ENCODE data around the gene GRIFIN. TPM values are rescaled to one million over a fixed set of nuclear protein-coding genes. Genes with fewer than 3 reads are reported as not detected.

Gene GRIFIN
- total RNA-seq, 1 donor from 2014 or later, result not detected

GRCh38 chr7:2484868-2485267 is 8.7 kb upstream of the GRIFIN start:
- Mint-ChIP-seq H3K9me3 (ENCODE audit: unreplicated experiment) (no peaks in the 10 kb centered on the region), H3K27me3 (ENCODE audit: unreplicated experiment) (no peaks in the 10 kb centered on the region), H3K27ac (ENCODE audit: unreplicated experiment) (no peak overlapping the region), H3K4me1 (ENCODE audit: unreplicated experiment) (peaks cover 33% of the 10 kb centered on the region), H3K4me3 (ENCODE audit: unreplicated experiment) (no peak overlapping the region), H3K36me3 (ENCODE audit: unreplicated experiment) (no peaks in the 10 kb centered on the region)
- no peak for DNase-seq (ENCODE audit: extremely low spot score, unreplicated experiment)
- TF ChIP-seq CTCF (IDR thresholded peaks at IDR 0.05), result no peak

DNA sequence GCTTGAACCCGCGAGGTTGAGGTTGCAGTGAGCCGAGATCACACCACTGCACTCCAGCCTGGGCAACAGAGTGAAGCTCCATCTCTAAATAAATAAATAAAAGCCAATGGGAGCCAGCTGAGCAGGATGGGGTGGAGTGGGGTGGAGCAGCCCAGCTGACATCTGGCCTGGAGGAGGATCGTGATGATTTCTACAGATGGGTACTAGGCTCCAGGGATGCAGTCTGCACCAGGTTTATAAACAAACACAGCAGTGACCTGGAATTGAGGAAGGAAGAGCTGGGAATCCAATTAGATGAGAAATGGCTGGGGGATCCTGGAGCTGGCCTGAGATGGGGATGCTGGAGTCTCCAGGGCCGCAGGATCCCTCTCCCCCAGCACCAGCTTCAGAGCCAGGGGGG is 7.3 kb upstream of the GRIFIN start:
- no peak for DNase-seq (ENCODE audit: extremely low spot score, unreplicated experiment)
- TF ChIP-seq CTCF (IDR thresholded peaks at IDR 0.05), result no peak
- no peaks in the 10 kb centered on the region for H3K27me3 Mint-ChIP-seq (ENCODE audit: unreplicated experiment)
- no peak overlapping the region for H3K27ac Mint-ChIP-seq (ENCODE audit: unreplicated experiment)
- peaks cover 36% of the 10 kb centered on the region for H3K4me1 Mint-ChIP-seq (ENCODE audit: unreplicated experiment)
- H3K36me3 Mint-ChIP-seq (ENCODE audit: unreplicated experiment), result no peaks in the 10 kb centered on the region
- no peaks in the 10 kb centered on the region for H3K9me3 Mint-ChIP-seq (ENCODE audit: unreplicated experiment)
- no peak overlapping the region for H3K4me3 Mint-ChIP-seq (ENCODE audit: unreplicated experiment)

DNA sequence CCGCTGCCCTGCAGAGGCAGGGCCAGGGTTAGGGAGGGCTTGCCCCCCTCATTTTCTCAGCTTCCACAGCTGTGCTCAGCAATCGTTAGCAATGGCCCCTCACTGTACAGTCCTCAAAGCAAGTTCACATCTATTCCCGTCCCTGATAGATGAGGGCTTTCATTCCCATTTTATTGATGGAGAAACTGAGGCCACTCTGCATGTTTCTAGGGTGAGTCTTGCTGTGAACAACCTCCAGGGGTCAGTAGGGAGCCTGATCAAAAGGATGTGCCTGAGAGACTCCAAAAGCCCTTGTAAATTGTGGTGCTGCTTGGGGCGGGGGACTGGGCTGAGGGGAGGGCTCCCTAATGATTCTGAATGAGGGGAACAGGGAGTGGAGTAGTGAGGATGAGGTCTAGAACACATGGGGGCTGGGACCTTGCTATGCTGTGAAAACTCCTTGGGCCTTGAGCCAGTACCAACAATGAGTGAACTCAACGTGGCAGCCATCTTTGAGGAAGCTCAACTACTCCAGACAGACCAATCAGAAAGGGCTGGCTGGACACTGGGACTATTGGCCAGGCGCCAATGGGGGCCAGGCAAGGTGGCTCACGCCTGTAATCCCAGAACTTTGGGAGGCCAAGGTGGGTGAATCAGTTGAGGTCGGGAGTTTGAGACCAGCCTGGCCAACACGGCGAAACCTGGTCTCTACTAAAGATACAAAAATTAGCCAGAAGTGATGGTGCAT is 6.7 kb upstream of the GRIFIN start:
- no peak overlapping the region for H3K27ac Mint-ChIP-seq (ENCODE audit: unreplicated experiment)
- no peak for DNase-seq (ENCODE audit: extremely low spot score, unreplicated experiment)
- H3K9me3 Mint-ChIP-seq (ENCODE audit: unreplicated experiment), result no peaks in the 10 kb centered on the region
- H3K4me3 Mint-ChIP-seq (ENCODE audit: unreplicated experiment), result no peak overlapping the region
- no peaks in the 10 kb centered on the region for H3K27me3 Mint-ChIP-seq (ENCODE audit: unreplicated experiment)
- peaks cover 33% of the 10 kb centered on the region for H3K4me1 Mint-ChIP-seq (ENCODE audit: unreplicated experiment)
- no peaks in the 10 kb centered on the region for H3K36me3 Mint-ChIP-seq (ENCODE audit: unreplicated experiment)
- no peak for TF ChIP-seq CTCF (IDR thresholded peaks at IDR 0.05)

- TF ChIP-seq CTCF (IDR thresholded peaks at IDR 0.05), result no peak
- no peaks in the 10 kb centered on the region for H3K36me3 Mint-ChIP-seq (ENCODE audit: unreplicated experiment)
- no peak overlapping the region for H3K4me3 Mint-ChIP-seq (ENCODE audit: unreplicated experiment)
- no peak overlapping the region for H3K27ac Mint-ChIP-seq (ENCODE audit: unreplicated experiment)
- no peak for DNase-seq (ENCODE audit: extremely low spot score, unreplicated experiment)
- peaks cover 24% of the 10 kb centered on the region for H3K4me1 Mint-ChIP-seq (ENCODE audit: unreplicated experiment)
- no peaks in the 10 kb centered on the region for H3K9me3 Mint-ChIP-seq (ENCODE audit: unreplicated experiment)
- H3K27me3 Mint-ChIP-seq (ENCODE audit: unreplicated experiment), result no peaks in the 10 kb centered on the region
Observed at GRCh38 chr7:2481195-2481594, 5.0 kb upstream of the GRIFIN start.

- H3K27me3 Mint-ChIP-seq (ENCODE audit: unreplicated experiment), result no peaks in the 10 kb centered on the region
- no peak overlapping the region for H3K4me3 Mint-ChIP-seq (ENCODE audit: unreplicated experiment)
- no peaks in the 10 kb centered on the region for H3K9me3 Mint-ChIP-seq (ENCODE audit: unreplicated experiment)
- no peak overlapping the region for H3K27ac Mint-ChIP-seq (ENCODE audit: unreplicated experiment)
- no peak for DNase-seq (ENCODE audit: extremely low spot score, unreplicated experiment)
- no peaks in the 10 kb centered on the region for H3K36me3 Mint-ChIP-seq (ENCODE audit: unreplicated experiment)
- peaks cover 24% of the 10 kb centered on the region for H3K4me1 Mint-ChIP-seq (ENCODE audit: unreplicated experiment)
- no peak for TF ChIP-seq CTCF (IDR thresholded peaks at IDR 0.05)
Observed at GRCh38 chr7:2480070-2480408, 3.8 kb upstream of the GRIFIN start.

Measured in osteocyte (in vitro differentiated cells).